WTC11 (cell line): Measurements from ENCODE around the gene SH3BP2. TPM values are rescaled to one million over a fixed set of nuclear protein-coding genes. Genes with fewer than 3 reads are reported as not detected.

Source experiments
- ATAC-seq: fragments of 200-7000 bp; cut with Tn5 transposase; 2 replicates; pipeline ENCODE4 v1.10.0; 2021; ENCODE audit warnings: mild to moderate bottlenecking, moderate library complexity
- Bru-seq: library from RNA; stranded (reverse); fragments of 400-500 nt; gene quantifications from one replicate; lab custom pipeline; 2021; lab: Mats Ljungman, UMichigan
- CTCF ChIA-PET: fragments of 300-600 bp; sonication (Branson Sonifier 250); formaldehyde crosslinking; loops from one replicate; lab custom pipeline; 2021; ENCODE audit warnings: antibody characterized with exemption; lab: Charles Lee
- POLR2A ChIA-PET: fragments of 350-600 bp; sonication (Branson Sonifier 250); formaldehyde crosslinking; loops from one replicate; lab custom pipeline; 2021; ENCODE audit warnings: antibody characterized with exemption; lab: Charles Lee
- DNase-seq: peaks from one replicate; pipeline ENCODE4 v3.0.0; 2021; ENCODE audit warnings: low spot score
- H3K27ac Mint-ChIP-seq: 2 replicates; pipeline ENCODE4 v1.8.0; 2021; ENCODE audit warnings: mixed read lengths
- H3K27me3 Mint-ChIP-seq: 2 replicates; pipeline ENCODE4 v1.8.0; 2021; ENCODE audit warnings: low read depth, mild to moderate bottlenecking, moderate library complexity, mixed read lengths
- H3K36me3 Mint-ChIP-seq: 2 replicates; pipeline ENCODE4 v1.8.0; 2021; ENCODE audit warnings: mixed read lengths
- H3K4me1 Mint-ChIP-seq: 2 replicates; pipeline ENCODE4 v1.8.0; 2022; ENCODE audit warnings: mixed read lengths
- H3K4me3 Mint-ChIP-seq: 2 replicates; pipeline ENCODE4 v1.8.0; 2021; ENCODE audit warnings: mild to moderate bottlenecking, moderate library complexity, mixed read lengths
- H3K9me3 Mint-ChIP-seq: 2 replicates; pipeline ENCODE4 v1.8.0; 2021; ENCODE audit warnings: mixed read lengths
- ATF1 ChIP-seq: sonication (generic); formaldehyde crosslinking; IDR thresholded peaks from 2 replicates; pipeline ENCODE4 v1.8.1; 2023; ENCODE audit warnings: mild to moderate bottlenecking, moderate library complexity, missing genetic modification reagents
- ATF2 ChIP-seq: sonication (generic); formaldehyde crosslinking; IDR thresholded peaks from 2 replicates; pipeline ENCODE4 v1.8.1; 2022; ENCODE audit warnings: low read depth, missing genetic modification reagents, borderline replicate concordance
- ATF6 ChIP-seq: sonication (generic); formaldehyde crosslinking; IDR thresholded peaks from 2 replicates; pipeline ENCODE4 v1.8.1; 2023; ENCODE audit warnings: mild to moderate bottlenecking, missing genetic modification reagents
- E2F1 ChIP-seq: sonication (generic); formaldehyde crosslinking; IDR thresholded peaks from 2 replicates; pipeline ENCODE4 v1.8.0; 2022; ENCODE audit warnings: mild to moderate bottlenecking, missing genetic modification reagents
- E2F5 ChIP-seq: sonication (generic); formaldehyde crosslinking; IDR thresholded peaks from 2 replicates; pipeline ENCODE4 v1.8.1; 2022; ENCODE audit warnings: mild to moderate bottlenecking, moderate library complexity, missing genetic modification reagents
- FOXP4 ChIP-seq: sonication (generic); formaldehyde crosslinking; IDR thresholded peaks from 2 replicates; pipeline ENCODE4 v1.8.0; 2022; ENCODE audit warnings: mild to moderate bottlenecking, missing genetic modification reagents
- IRF2 ChIP-seq: sonication (generic); formaldehyde crosslinking; IDR thresholded peaks from 2 replicates; pipeline ENCODE4 v1.8.0; 2022; ENCODE audit warnings: low read depth, missing genetic modification reagents, borderline replicate concordance
- MAX ChIP-seq: sonication (generic); formaldehyde crosslinking; IDR thresholded peaks from 2 replicates; pipeline ENCODE4 v1.8.0; 2022; ENCODE audit warnings: mild to moderate bottlenecking, missing genetic modification reagents
- MXD4 ChIP-seq: fragments of 250-450 bp; sonication (Bioruptor Pico); IDR thresholded peaks from 2 replicates; pipeline ENCODE4 v1.8.0; 2021; ENCODE audit warnings: mild to moderate bottlenecking, moderate library complexity, borderline replicate concordance
- MYBL2 ChIP-seq: sonication (generic); formaldehyde crosslinking; IDR thresholded peaks from 2 replicates; pipeline ENCODE4 v1.8.1; 2023; ENCODE audit warnings: mild to moderate bottlenecking, moderate library complexity, missing genetic modification reagents
- NR3C1 ChIP-seq: sonication (generic); formaldehyde crosslinking; conservative IDR thresholded peaks from 2 replicates; pipeline ENCODE4 v1.8.1; 2023; ENCODE audit warnings: low read depth, mild to moderate bottlenecking, missing genetic modification reagents
- PREB ChIP-seq: sonication (generic); formaldehyde crosslinking; IDR thresholded peaks from 2 replicates; pipeline ENCODE4 v1.8.1; 2022; ENCODE audit warnings: mild to moderate bottlenecking, missing genetic modification reagents, moderate library complexity, borderline replicate concordance
- SP1 ChIP-seq: sonication (generic); formaldehyde crosslinking; conservative IDR thresholded peaks from 2 replicates; pipeline ENCODE4 v1.8.1; 2022; ENCODE audit warnings: missing genetic modification reagents
- TCF7 ChIP-seq: sonication (generic); formaldehyde crosslinking; IDR thresholded peaks from 2 replicates; pipeline ENCODE4 v1.8.0; 2022; ENCODE audit warnings: mild to moderate bottlenecking, low read depth, missing genetic modification reagents, moderate library complexity
- TEAD1 ChIP-seq: sonication (generic); formaldehyde crosslinking; IDR thresholded peaks from 2 replicates; pipeline ENCODE4 v1.8.0; 2022; ENCODE audit warnings: mild to moderate bottlenecking, missing genetic modification reagents
- TEAD4 ChIP-seq: sonication (generic); formaldehyde crosslinking; IDR thresholded peaks from 2 replicates; pipeline ENCODE4 v1.8.0; 2022; ENCODE audit warnings: mild to moderate bottlenecking, missing genetic modification reagents
- USF1 ChIP-seq: sonication (generic); formaldehyde crosslinking; IDR thresholded peaks from 2 replicates; pipeline ENCODE4 v1.8.0; 2022; ENCODE audit warnings: mild to moderate bottlenecking, missing genetic modification reagents
- ZNF281 ChIP-seq: sonication (generic); formaldehyde crosslinking; IDR thresholded peaks from 2 replicates; pipeline ENCODE4 v1.8.0; 2023; ENCODE audit warnings: mild to moderate bottlenecking, missing genetic modification reagents
- ZNF317 ChIP-seq: sonication (generic); formaldehyde crosslinking; IDR thresholded peaks from 2 replicates; pipeline ENCODE4 v1.8.1; 2023; ENCODE audit warnings: low read depth, mild to moderate bottlenecking, moderate library complexity, missing genetic modification reagents, borderline replicate concordance
- ZNF396 ChIP-seq: fragments of 250-450 bp; sonication (Bioruptor Pico); IDR thresholded peaks from 2 replicates; pipeline ENCODE4 v1.8.0; 2021; ENCODE audit warnings: mild to moderate bottlenecking, moderate library complexity, borderline replicate concordance
- long read RNA-seq, 3 experiments: library from RNA in 1 of 3; library from capped mRNA in 1 of 3; library from polyadenylated mRNA in 1 of 3; unstranded in 2 of 3; stranded (forward) in 1 of 3; transcript quantifications; one replicate each; pipeline ENCODE4 v2.0.0, GENCODE V29; 2021
- total RNA-seq: library from RNA; stranded (reverse); gene quantifications from 3 replicates; pipeline ENCODE4 v1.2.3, GENCODE V29; 2021

The SH3BP2 gene
- total RNA-seq (43.2 to 49.1 TPM (median 44.5 TPM) in 3 replicates), Bru-seq, nascent RNA (percentile 50 among the genes with signal in this experiment)
- long read RNA-seq, experiment 1, full-length matches to known transcripts = 40 of 90 reads
- long read RNA-seq, experiment 1, partial matches to known transcripts = 3 of 90 reads
- long read RNA-seq, experiment 1, other reads (novel, unspliced or antisense) = 47 of 90 reads
- long read RNA-seq, experiment 2, partial matches to known transcripts = 8 of 28 reads
- long read RNA-seq, experiment 2, other reads (novel, unspliced or antisense) = 18 of 28 reads
- long read RNA-seq, experiment 3, partial matches to known transcripts = 0 of 3 reads
- long read RNA-seq, experiment 3, other reads (novel, unspliced or antisense) = 3 of 3 reads

GRCh38 chr4:2792711-2793585 lies at the start of gene SH3BP2:
Gene SH3BP2, plus strand, starts transcription at chr4:2793085. Its CDS starts 27,533 bp downstream, at chr4:2820618.
- Mint-ChIP-seq H3K4me1 (peaks cover 15% of the 10 kb centered on the region), H3K27me3 (peaks cover 21% of the 10 kb centered on the region), H3K4me3 (peak within 1 kb of the TSS; percentile 76), H3K36me3 (no peaks in the 10 kb centered on the region), H3K9me3 (no peaks in the 10 kb centered on the region), H3K27ac (no peak within 1 kb of the TSS)
- POLR2A ChIA-PET = no interaction called here
- ATAC-seq (peak; percentile 79), DNase-seq (peak; percentile 88)
- CTCF ChIA-PET = interaction anchor here (0.5 to 1.1 kb wide), 6 partner anchors 17 to 118 kb away, joined by 3 to 6 read pairs (median 4); no protein-coding TSS in a partner anchor
- TF ChIP-seq USF1 (CRISPR knock-in tag) (peak; percentile 83), ZNF317 (CRISPR knock-in tag) (peak; percentile 65), ATF6 (CRISPR knock-in tag) (peak; percentile 63; the same call in 1 of the 2 replicates), TEAD4 (CRISPR knock-in tag) (0 out of 2 replicates have a peak, but pooled peaks have one; percentile 31), ATF1 (peak; percentile 72; the same call in 1 of the 2 replicates), MAX (peak; percentile 98), ZNF396 (CRISPR knock-in tag) (no peak), MYBL2 (CRISPR knock-in tag) (peak; percentile 44; the same call in 1 of the 2 replicates), FOXP4 (CRISPR knock-in tag) (peak; percentile 89), IRF2 (CRISPR knock-in tag) (no peak), NR3C1 (0 out of 2 replicates have a peak, but pooled peaks have one; percentile 40), ATF2 (CRISPR knock-in tag) (no peak; the same call in 1 of the 2 replicates), MXD4 (CRISPR knock-in tag) (no peak), TCF7 (CRISPR knock-in tag) (peak; percentile 85; the same call in 1 of the 2 replicates), SP1 (peak; percentile 81), ZNF281 (CRISPR knock-in tag) (peak; percentile 47; the same call in 1 of the 2 replicates), PREB (CRISPR knock-in tag) (0 out of 2 replicates have a peak, but pooled peaks have one; percentile 31), E2F1 (CRISPR knock-in tag) (peak; percentile 90; the same call in 1 of the 2 replicates), TEAD1 (CRISPR knock-in tag) (peak; percentile 92), E2F5 (CRISPR knock-in tag) (no peak)
